GM11168 (cell line): ENCODE results near the gene PSMG2.

ENCODE experiments used
- in situ Hi-C: fragments of 300-500 bp; cut with MboI; formaldehyde crosslinking; loops from one replicate; pipeline ENCODE4 v1.12.0; 2022; ENCODE audit warnings: low sequenced_read_pairs; ENCODE audit not compliant: unreplicated experiment

PSMG2 gene

GRCh38 chr18:12702221-12703095, at the start of gene PSMG2, which contains the start of gene CEP76:
TSS of gene PSMG2 (plus strand) at chr18:12703042. CDS start at chr18:12703108, 66 bp downstream.
TSS of gene CEP76 (minus strand) at chr18:12702723. CDS start at chr18:12702548, 175 bp downstream.
- in situ Hi-C loops = no loop called here

- in situ Hi-C loops = no loop called here
Measured at GRCh38 chr18:12654971-12655370, 47.9 kb upstream of the PSMG2 start.

- in situ Hi-C loops = no loop called here
Measured at GRCh38 chr18:12656605-12656937, 46.3 kb upstream of the PSMG2 start.

- in situ Hi-C loops = no loop called here
Measured at GRCh38 chr18:12656938-12657683, 45.7 kb upstream of the PSMG2 start.

GRCh38 chr18:12657684-12658425, 45.0 kb upstream of the PSMG2 start, which contains the start of gene SPIRE1:
TSS of gene SPIRE1 (minus strand) at chr18:12658107. CDS start at chr18:12657866, 241 bp downstream.
- in situ Hi-C loops = no loop called here

GRCh38 chr18:12658426-12659138, 44.3 kb upstream of the PSMG2 start:
- in situ Hi-C loops = no loop called here

GRCh38 chr18:12659904-12660605, 42.8 kb upstream of the PSMG2 start:
- in situ Hi-C loops = loop anchor here (10.0 kb wide), 1 partner anchor 125 kb away; no protein-coding TSS in a partner anchor

- in situ Hi-C loops = loop anchor here (10.0 kb wide), 1 partner anchor 133 kb away; no protein-coding TSS in a partner anchor
Measured at GRCh38 chr18:12668041-12668440, 34.8 kb upstream of the PSMG2 start.

- in situ Hi-C loops = no loop called here
Measured at GRCh38 chr18:12679183-12679786, 23.6 kb upstream of the PSMG2 start.

- in situ Hi-C loops = no loop called here
Measured at GRCh38 chr18:12686100-12686499, 16.7 kb upstream of the PSMG2 start.

GRCh38 chr18:12689256-12689850, 13.5 kb upstream of the PSMG2 start:
- in situ Hi-C loops = no loop called here

- in situ Hi-C loops = no loop called here
Measured at GRCh38 chr18:12692206-12692605, 10.6 kb upstream of the PSMG2 start.

GRCh38 chr18:12694032-12694431, 8.8 kb upstream of the PSMG2 start:
- in situ Hi-C loops = no loop called here

- in situ Hi-C loops = no loop called here
Measured at GRCh38 chr18:12699747-12700146, 3.1 kb upstream of the PSMG2 start.

- in situ Hi-C loops = no loop called here
Measured at GRCh38 chr18:12701161-12701560, 1.7 kb upstream of the PSMG2 start.

GRCh38 chr18:12703096-12703567, 290 bp downstream of the PSMG2 start:
- in situ Hi-C loops = no loop called here

GRCh38 chr18:12703664-12704063, 822 bp downstream of the PSMG2 start:
- in situ Hi-C loops = no loop called here

- in situ Hi-C loops = no loop called here
Measured at GRCh38 chr18:12711446-12711845, 8.6 kb downstream of the PSMG2 start.
